PC-3 (cell line): ENCODE results near the gene ZBTB16.

Source experiments
- CTCF ChIP-seq: fragments of 300-600 bp; sonication (generic); conservative IDR thresholded peaks from 2 replicates; pipeline ENCODE4 v1.5.1; 2017; ENCODE audit warnings: antibody characterized with exemption, low read depth, mild to moderate bottlenecking, low read length
- EZH2 ChIP-seq: fragments of 300-600 bp; sonication (generic); IDR thresholded peaks from one replicate; pipeline ENCODE4 v1.6.1; 2017; ENCODE audit warnings: antibody characterized with exemption, mild to moderate bottlenecking, low read length; ENCODE audit not compliant: unreplicated experiment
- EZH2phosphoT487 ChIP-seq: fragments of 300-600 bp; sonication (generic); IDR thresholded peaks from 2 replicates; pipeline ENCODE4 v1.6.1; 2018; ENCODE audit warnings: mild to moderate bottlenecking, antibody characterized with exemption, low read length, borderline replicate concordance

DNA sequence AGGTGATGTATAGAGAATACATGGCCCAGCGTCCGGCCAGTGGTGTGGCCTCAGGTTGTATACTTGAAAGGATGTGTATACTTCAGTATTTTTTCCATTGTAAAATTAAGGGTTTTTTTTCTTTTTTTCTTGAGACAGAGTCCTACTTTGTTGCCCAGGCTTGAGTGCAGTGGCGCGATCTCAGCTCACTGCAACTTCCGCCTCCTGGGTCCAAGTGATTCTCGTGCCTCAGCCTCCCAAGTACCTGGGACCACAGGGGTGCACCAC is 15.8 kb downstream of the ZBTB16 start:
- no peak for TF ChIP-seq EZH2
- no peak for TF ChIP-seq CTCF
- no peak for TF ChIP-seq EZH2phosphoT487
